Activated CD8-positive, alpha-beta memory T cell treated with anti-CD3 and anti-CD28 coated beads, Interleukin-2, amount 50 U/mL, for 1 hour (primary cell): ENCODE measurements around the gene CHPF.
A peak's percentile ranks its signal among the peaks of the same experiment; 100 is the strongest.

Source experiments
- DNase-seq: peaks from one replicate; pipeline ENCODE4 v3.0.0-alpha.2; 2020; ENCODE audit errors: extremely low read depth

Gene CHPF

GRCh38 chr2:219531639-219532377 lies 11.8 kb downstream of the CHPF start:
- no peak for DNase-seq

GRCh38 chr2:219530048-219530963 lies 13.3 kb downstream of the CHPF start:
- peak; percentile 64 for DNase-seq

GRCh38 chr2:219527472-219527871 lies 16.1 kb downstream of the CHPF start:
- no peak for DNase-seq

GRCh38 chr2:219527076-219527394 lies 16.6 kb downstream of the CHPF start:
- no peak for DNase-seq

GRCh38 chr2:219526320-219527075 lies 17.1 kb downstream of the CHPF start:
- DNase-seq, result no peak

- DNase-seq, result no peak
These were observed 17.9 kb downstream of the CHPF start for GRCh38 chr2:219525533-219526232.

GRCh38 chr2:219524817-219525216 lies 18.8 kb downstream of the CHPF start:
- no peak for DNase-seq

GRCh38 chr2:219523031-219523671 lies 20.5 kb downstream of the CHPF start:
- no peak for DNase-seq

- DNase-seq, result no peak
These were observed 21.2 kb downstream of the CHPF start for GRCh38 chr2:219522111-219523030.

GRCh38 chr2:219521066-219521880 lies 22.3 kb downstream of the CHPF start:
- DNase-seq, result no peak

GRCh38 chr2:219520079-219520478 lies 23.5 kb downstream of the CHPF start:
- no peak for DNase-seq

- DNase-seq, result no peak
These were observed 24.1 kb downstream of the CHPF start for GRCh38 chr2:219519526-219519916.

- DNase-seq, result no peak
These were observed 25.4 kb downstream of the CHPF start for GRCh38 chr2:219517954-219518778.

GRCh38 chr2:219516888-219517287 lies 26.7 kb downstream of the CHPF start:
- DNase-seq, result no peak

GRCh38 chr2:219515874-219516629 lies 27.6 kb downstream of the CHPF start:
- no peak for DNase-seq

GRCh38 chr2:219514836-219515235 lies 28.8 kb downstream of the CHPF start:
- no peak for DNase-seq

GRCh38 chr2:219514196-219514761 lies 29.3 kb downstream of the CHPF start, which contains the start of gene ASIC4:
ASIC4 (plus strand) TSS chr2:219514482; CDS start chr2:219514725, 243 bp downstream.
- DNase-seq, result no peak
